HG02840 (cell line): ENCODE data around the gene ZBTB20.

Source experiments
- ATAC-seq: cut with Tn5 transposase; IDR thresholded peaks from one replicate; pipeline ENCODE4 v1.9.1; 2021; ENCODE audit warnings: mild to moderate bottlenecking, moderate library complexity, moderate number of reproducible peaks; ENCODE audit not compliant: unreplicated experiment, low FRiP score

Gene ZBTB20

DNA sequence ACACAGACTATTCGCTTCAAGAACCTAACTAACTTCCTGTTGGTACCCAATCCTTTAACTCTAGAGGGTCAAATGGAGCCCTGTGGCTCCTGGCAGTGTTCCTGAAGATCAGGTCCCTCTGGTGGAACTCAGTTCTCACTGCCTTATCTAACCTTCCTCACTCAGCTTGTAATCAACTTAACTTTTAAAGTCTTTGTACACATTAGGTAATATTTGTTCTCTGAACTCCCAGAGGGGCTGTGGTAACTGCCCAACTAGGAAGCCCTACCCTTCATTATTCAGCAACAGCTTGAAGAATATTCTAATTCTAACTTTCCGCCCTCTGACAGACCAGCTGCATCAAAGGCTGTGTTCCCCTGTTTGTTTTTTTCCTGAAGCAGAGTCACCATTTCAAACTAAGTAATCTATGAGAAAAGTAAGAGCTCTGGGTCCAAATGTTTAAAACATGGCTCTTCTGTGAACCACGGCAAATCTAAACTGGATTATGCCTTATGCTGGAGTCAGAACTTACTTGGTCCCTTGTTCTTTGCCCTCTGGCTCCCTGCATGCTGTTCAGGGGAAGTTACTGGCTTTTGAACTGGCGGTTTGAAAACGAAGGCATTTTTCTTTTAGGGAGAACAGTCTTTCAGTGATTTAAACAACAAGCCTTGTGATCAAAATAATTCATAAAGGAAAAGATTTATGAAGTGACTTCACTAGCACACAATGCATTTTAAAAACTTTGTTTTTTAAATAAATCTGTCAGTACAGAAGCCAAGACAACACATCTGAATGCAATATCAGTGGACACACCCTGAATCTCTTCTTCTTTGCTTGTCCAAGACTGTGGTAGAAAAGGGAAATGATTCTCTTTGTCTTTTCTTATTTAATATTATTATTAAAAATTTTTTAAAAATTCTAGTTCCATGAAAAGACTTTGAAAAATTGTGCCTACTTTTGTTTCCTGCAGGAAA is 487.7 kb downstream of the ZBTB20 start:
- ATAC-seq = no peak

DNA sequence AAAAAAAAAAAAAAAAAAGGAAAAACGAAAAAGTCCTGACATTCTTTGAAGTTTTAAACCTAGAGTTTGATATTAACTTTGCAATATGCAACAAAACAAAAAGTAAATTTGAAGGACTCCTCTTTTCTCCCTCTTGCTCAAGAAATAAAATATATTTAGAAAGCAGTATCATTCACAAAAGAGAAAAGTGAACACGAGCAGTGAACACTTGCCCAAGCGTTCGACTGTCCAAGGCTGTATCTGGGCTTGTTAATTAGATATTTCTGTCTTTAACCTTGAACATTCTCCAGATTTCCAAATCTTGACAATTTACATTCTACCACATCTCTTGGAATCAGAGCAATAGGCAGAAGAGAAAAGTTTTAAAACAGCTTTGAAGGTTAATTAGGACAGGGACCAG is 495.5 kb downstream of the ZBTB20 start:
- no peak for ATAC-seq

- ATAC-seq = no peak
Measured at GRCh38 chr3:114650808-114651207, 496.3 kb downstream of the ZBTB20 start.

DNA sequence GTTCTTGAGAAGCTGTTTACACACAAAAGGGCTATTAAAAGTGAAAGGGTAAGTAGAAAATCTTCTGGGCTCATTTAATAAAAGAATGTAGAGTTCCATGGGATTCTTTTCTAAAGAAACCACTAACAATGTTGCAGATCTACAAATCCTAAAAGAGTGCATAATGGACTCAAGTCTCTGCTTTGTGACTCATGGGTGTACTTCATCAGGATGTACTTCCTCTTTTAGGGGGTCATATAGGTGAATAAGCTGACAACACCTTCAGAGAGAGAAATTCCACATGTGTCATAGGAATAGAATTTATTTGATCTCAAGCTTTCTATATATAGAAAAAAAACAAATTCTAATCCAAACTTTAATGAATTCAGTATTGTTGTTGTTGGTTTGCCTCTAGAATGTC is 497.8 kb downstream of the ZBTB20 start:
- ATAC-seq = no peak

DNA sequence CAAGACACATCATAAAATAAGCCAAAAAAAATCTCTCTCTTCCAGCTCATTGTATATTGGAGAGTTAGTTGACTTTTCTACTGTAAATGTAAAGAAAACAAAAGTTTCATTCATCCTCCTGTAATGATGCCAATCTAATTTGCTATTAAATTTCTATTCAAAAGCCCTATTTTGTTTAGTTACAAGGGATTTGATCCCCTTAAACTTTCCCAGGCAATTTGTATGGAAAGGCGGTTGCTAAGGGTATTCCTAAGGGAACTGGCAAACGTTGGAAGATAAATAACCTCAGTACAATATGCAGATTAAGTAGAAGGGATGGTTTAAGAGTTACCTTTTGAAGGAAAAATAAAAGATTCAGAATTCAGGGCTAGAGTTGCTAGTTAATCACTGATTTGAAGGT is 500.6 kb downstream of the ZBTB20 start:
- ATAC-seq = no peak

DNA sequence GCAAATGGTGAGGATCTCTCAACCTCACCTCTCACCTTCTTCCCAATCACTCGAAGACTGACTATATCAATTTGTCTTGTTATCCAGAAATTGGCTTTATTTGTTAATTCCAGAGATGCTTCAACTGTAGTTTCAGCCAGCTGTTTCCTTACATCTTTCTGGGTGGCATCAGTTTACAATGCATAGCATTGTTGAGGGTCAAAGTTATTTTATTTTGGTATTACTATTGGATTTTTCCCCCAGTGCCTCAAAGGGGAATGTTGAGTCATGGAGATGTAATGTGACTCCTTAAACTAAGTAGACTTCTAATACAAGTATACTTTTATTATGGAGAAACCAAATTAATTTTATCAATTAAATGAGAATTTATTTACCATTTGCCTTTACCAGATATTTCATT is 501.7 kb downstream of the ZBTB20 start:
- ATAC-seq = no peak

- no peak for ATAC-seq
Measured at GRCh38 chr3:114644367-114644766, 502.7 kb downstream of the ZBTB20 start.

DNA sequence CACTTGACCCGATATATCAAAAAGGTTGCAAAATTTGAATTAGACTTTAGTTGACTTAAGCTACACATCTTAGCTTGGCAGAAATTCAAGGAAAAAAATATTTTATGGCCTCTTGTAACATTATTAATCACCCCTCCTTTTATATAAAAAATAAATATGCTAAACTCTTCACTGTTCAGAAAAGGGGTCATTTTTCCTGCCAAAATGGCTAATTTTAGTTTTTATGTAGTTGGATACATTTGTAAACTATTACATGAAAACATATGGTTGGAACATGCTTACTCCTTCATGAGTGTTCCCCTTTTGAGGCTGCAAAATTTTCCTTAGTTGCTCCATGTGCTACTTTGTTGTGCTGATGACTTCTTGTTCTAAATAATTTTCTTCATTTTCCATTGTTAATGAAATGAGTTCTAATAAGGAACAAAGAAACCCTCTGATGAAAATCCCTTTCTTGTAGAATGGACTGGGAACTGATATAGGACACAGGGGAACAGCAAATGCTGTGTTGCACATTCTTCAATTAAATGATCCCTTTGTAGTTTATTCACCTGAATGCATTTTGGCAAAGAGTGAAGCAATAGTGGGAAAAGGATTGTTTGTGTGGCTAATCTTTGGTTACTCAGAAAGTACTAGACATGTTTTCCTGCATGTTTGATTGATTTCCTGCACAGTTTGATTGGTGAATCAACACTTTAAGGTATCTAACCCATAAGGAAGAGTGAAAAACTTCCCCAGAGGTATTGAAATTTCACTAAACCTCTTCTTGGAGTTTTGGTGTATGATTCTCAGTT is 503.9 kb downstream of the ZBTB20 start:
- no peak for ATAC-seq

GRCh38 chr3:114640126-114640525 is 507.0 kb downstream of the ZBTB20 start:
- no peak for ATAC-seq

DNA sequence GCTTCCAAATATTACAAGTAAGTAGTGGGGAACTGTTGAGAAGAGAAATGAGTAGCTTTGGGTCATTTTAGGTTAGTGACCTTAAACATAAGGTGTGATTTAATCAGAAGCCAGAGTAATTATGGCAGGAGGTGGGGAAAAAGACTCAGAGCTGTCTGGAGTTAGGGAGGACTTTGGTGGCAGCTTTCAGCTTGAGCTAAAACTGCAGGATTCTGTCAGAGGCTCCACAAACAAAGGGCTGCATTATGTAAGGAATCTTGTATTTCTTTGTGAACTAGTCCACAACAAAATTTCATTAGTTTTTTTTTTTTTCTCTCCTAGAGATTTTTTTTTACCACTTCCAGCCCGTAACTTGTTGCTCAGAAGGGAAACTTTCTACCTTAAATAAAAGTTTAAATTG is 507.9 kb downstream of the ZBTB20 start:
- no peak for ATAC-seq

DNA sequence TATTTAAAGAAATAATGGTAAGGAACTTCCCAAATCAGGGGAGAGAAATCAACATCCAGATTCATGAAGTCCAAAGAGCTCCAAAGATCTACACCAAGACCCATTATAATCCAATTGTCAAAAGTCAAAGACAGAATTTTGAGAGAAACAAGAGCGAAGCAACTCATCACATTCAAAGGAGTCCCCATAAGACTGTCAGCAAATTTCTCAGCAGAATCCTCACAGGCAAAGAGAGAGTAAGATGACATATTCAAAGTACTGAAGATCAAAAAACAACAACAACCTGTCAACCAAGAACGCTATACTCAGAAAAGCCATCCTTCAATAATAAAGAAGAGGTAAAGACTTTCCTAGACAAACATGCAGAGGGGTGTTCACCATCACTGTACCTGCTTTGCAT is 511.2 kb downstream of the ZBTB20 start:
- ATAC-seq = no peak

- ATAC-seq = no peak
Measured at GRCh38 chr3:114634635-114635034, 512.5 kb downstream of the ZBTB20 start.

GRCh38 chr3:114632757-114633424 is 514.2 kb downstream of the ZBTB20 start:
- no peak for ATAC-seq

GRCh38 chr3:114627770-114628169 is 519.3 kb downstream of the ZBTB20 start:
- no peak for ATAC-seq

GRCh38 chr3:114626751-114627150 is 520.3 kb downstream of the ZBTB20 start:
- no peak for ATAC-seq

DNA sequence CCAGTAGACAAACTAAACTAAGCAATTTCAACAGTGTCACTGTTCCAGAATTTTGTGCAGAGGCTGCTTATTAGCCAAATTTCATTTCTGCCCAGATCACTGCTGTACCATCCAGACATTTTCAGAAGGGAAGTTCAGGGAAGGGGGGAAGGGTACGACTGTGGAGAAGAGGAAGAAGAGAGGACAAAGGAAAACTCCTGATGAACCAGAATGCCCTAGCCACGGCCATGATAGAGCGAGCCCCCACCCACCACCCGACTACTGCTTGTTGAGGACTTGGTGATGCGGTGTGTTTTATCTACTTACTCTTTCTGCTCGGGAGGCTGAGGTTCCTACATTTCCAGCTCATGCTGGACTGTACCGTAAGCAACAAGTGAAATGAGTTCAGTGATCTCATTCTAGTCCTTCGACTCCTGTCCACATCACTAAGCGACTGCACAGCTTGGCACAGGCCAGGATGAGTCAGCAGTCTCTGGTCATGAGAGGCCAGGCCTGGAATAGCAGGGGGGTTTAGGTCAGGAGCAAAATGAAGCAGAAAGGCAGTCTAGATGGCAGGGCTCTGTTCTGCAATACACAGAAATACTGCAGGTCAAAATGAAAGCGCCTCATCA is 522.4 kb downstream of the ZBTB20 start:
- ATAC-seq = no peak

- no peak for ATAC-seq
Measured at GRCh38 chr3:114624047-114624445, 523.0 kb downstream of the ZBTB20 start.

GRCh38 chr3:114623420-114624046 is 523.6 kb downstream of the ZBTB20 start:
- no peak for ATAC-seq

DNA sequence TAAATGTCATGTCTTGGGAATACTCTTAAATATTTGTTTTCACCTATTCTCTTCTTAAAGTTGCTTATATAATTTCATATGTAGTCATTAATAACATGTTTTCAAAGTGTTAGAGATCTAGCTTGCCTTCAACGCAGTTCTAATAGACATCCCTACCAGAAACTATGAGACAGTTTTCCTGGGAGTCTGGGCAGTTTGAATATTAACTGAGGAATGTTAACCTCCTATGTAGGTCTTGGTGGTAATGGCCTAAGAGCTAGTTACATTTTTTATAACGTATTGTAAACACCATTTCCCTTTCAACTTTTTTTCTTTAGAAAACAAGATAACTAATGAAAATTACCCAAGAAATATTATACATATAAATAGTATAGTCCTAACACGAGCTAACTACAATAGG is 525.1 kb downstream of the ZBTB20 start:
- ATAC-seq = no peak

DNA sequence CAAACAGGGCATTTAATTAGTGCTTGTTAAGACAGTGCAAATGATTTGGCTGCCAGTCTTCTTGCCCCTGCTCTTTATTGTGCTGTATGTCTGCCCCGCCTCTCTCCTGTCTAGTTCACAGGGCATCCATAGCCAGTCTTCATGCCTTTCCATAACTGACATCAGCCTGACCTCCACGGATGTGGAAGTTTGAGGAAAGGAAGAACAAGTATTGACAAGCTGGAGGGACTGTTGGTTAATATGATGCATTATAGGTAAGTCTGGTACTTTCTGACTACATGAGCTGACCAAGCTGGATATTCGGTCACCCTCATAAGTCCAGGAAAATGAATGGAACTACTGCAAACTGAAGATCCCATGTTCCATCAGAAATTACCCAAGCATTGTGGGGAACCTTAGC is 527.3 kb downstream of the ZBTB20 start:
- ATAC-seq = no peak
